ENCODE data around the gene HOXA3. TPM values are rescaled to one million over a fixed set of nuclear protein-coding genes. Genes with fewer than 3 reads are reported as not detected.

The HOXA3 gene
- total RNA-seq, 1 experiment from 2014 or later: 30.2 TPM

DNA sequence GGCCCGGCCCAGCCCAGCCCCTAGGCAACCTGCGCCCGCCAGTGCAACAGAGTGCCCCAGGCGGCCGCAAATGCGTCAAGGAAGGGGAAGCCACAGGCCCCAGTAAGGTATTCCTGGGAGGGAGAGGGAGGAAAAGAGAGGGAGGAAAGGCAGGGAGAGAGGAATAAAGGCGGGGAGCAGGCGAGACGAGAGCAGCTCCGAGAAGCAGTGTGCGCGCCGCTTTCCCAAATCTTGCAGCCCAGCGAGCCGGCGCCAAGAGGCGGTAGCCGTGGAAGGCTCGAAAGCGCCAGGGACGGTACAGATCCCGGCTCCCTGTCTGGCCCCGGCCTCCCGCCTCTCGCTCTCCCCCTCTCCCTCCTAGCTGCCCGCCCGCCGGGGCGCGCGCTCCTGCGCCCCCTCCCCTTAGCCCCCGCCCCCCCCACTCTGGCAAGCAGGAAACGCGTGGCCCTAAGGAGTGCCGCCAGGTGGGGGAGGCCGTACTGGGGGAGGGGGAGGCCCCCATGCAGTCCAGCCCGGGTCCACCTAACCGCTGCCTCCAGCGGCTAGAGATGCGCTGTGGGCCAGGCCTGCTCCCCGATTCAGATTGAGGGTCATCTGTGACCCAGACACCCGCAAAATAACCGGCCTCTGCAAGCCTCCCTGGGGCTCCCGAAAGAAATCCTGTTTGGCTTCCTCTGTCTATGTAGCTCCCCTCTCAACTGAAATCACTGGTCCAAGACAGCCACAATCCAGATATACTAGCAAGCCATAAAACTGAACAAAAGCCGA, 17.5 kb upstream of the HOXA3 start:
- peak; percentile 43 for ATAC-seq

DNA sequence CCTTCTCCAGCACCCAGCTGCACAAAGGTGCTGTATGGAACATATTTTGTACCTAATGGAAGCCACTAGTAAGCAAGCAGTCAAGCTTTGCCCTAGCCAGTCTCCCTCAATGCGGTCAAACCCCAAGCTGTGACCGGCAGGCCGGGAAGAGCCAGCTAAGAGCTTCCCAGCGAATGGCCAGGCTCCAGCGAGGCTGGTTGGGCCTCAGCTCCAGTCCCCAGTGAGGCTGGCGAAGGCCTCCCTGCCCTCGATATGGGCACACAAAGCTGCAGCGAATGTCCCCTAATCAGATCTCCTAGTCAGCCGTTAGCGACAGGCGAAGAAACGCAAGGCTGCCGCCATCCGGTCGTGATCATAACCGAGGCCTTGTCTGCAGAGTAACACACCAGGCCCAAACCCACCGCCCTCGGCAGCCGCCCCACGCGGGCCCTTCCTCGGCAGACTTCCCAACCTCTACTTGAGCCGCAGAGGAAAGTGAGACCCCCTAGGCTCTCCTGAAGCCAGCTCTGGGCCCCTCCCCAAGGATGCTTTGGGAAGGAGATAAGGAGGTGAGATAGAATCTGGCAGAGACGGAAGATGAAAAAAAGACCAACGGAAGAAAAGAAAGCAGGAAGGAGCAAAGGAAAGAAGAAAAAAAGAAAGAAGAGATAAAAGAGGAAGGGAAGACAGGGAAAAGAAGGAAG, 16.0 kb upstream of the HOXA3 start:
- H3K27me3 ChIP-seq (ENCODE audit: control insufficient read depth, insufficient read depth, low read length): no peaks in the 10 kb centered on the region
- TF ChIP-seq POLR2AphosphoS5 (IDR thresholded peaks at IDR 0.05; ENCODE audit: low read depth, low read length) (no peak), SIN3A (IDR thresholded peaks at IDR 0.05; ENCODE audit: borderline replicate concordance, insufficient read depth, low read depth, low read length) (no peak), TCF7L2 (IDR thresholded peaks at IDR 0.05; ENCODE audit: low read depth, low read length) (no peak)
- TF ChIP-seq, protein P1, sequence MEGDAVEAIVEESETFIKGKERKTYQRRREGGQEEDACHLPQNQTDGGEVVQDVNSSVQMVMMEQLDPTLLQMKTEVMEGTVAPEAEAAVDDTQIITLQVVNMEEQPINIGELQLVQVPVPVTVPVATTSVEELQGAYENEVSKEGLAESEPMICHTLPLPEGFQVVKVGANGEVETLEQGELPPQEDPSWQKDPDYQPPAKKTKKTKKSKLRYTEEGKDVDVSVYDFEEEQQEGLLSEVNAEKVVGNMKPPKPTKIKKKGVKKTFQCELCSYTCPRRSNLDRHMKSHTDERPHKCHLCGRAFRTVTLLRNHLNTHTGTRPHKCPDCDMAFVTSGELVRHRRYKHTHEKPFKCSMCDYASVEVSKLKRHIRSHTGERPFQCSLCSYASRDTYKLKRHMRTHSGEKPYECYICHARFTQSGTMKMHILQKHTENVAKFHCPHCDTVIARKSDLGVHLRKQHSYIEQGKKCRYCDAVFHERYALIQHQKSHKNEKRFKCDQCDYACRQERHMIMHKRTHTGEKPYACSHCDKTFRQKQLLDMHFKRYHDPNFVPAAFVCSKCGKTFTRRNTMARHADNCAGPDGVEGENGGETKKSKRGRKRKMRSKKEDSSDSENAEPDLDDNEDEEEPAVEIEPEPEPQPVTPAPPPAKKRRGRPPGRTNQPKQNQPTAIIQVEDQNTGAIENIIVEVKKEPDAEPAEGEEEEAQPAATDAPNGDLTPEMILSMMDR (IDR thresholded peaks at IDR 0.05): no peak
- TF ChIP-seq, protein P2, sequence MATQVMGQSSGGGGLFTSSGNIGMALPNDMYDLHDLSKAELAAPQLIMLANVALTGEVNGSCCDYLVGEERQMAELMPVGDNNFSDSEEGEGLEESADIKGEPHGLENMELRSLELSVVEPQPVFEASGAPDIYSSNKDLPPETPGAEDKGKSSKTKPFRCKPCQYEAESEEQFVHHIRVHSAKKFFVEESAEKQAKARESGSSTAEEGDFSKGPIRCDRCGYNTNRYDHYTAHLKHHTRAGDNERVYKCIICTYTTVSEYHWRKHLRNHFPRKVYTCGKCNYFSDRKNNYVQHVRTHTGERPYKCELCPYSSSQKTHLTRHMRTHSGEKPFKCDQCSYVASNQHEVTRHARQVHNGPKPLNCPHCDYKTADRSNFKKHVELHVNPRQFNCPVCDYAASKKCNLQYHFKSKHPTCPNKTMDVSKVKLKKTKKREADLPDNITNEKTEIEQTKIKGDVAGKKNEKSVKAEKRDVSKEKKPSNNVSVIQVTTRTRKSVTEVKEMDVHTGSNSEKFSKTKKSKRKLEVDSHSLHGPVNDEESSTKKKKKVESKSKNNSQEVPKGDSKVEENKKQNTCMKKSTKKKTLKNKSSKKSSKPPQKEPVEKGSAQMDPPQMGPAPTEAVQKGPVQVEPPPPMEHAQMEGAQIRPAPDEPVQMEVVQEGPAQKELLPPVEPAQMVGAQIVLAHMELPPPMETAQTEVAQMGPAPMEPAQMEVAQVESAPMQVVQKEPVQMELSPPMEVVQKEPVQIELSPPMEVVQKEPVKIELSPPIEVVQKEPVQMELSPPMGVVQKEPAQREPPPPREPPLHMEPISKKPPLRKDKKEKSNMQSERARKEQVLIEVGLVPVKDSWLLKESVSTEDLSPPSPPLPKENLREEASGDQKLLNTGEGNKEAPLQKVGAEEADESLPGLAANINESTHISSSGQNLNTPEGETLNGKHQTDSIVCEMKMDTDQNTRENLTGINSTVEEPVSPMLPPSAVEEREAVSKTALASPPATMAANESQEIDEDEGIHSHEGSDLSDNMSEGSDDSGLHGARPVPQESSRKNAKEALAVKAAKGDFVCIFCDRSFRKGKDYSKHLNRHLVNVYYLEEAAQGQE (IDR thresholded peaks at IDR 0.05; ENCODE audit: insufficient read depth in 1 of 2, low read depth in 2 of 2, low read length in 1 of 2): no peak
- POLR2A ChIA-PET: interaction anchor here (0.5 kb wide), 1 partner anchor 380 kb away, joined by 4 read pairs; no protein-coding TSS in a partner anchor
- no peak for DNase-seq (ENCODE audit: low read depth, low spot score)
- in situ Hi-C loops (cut with HindIII; ENCODE audit: low pct_unique_long_range_greater_than_20kb, low sequenced_read_pairs): no loop called here
- no peak overlapping the region for H3K27ac ChIP-seq (ENCODE audit: low read length)
- no peak overlapping the region for H3K4me3 ChIP-seq (ENCODE audit: low read depth in 2 of 2, low read length in 2 of 2)
- no peaks in the 10 kb centered on the region; the same call in 1 of the 2 replicates for H3K36me3 ChIP-seq (ENCODE audit: control insufficient read depth, insufficient read depth, low read length)
- CTCF ChIA-PET: interaction anchor here (0.5 kb wide), 1 partner anchor 484 kb away, joined by 3 read pairs; no protein-coding TSS in a partner anchor
- no peaks in the 10 kb centered on the region for H3K9me3 ChIP-seq (ENCODE audit: control insufficient read depth, insufficient read depth, low read depth, low read length)
- ATAC-seq: no peak
- intact Hi-C loops (cut with micrococcal nuclease; ENCODE audit: unreplicated experiment): no loop called here
- H3K4me1 ChIP-seq (ENCODE audit: control insufficient read depth, insufficient read depth, low read length): peaks cover 5% of the 10 kb centered on the region; the same call in 1 of the 2 replicates
- BruUV-seq (replicated peaks): no TSS peak

More for the DNA sequence above, 17.5 kb upstream of the HOXA3 start:
- intact Hi-C loops (cut with micrococcal nuclease; ENCODE audit: unreplicated experiment) (no loop called here), in situ Hi-C loops (cut with HindIII; ENCODE audit: low pct_unique_long_range_greater_than_20kb, low sequenced_read_pairs) (no loop called here)
- Histone ChIP-seq H3K4me1 (ENCODE audit: control insufficient read depth, insufficient read depth, low read length) (peaks cover 5% of the 10 kb centered on the region; the same call in 1 of the 2 replicates), H3K9me3 (ENCODE audit: control insufficient read depth, insufficient read depth, low read depth, low read length) (no peaks in the 10 kb centered on the region), H3K27me3 (ENCODE audit: control insufficient read depth, insufficient read depth, low read length) (no peaks in the 10 kb centered on the region), H3K4me3 (ENCODE audit: low read depth in 2 of 2, low read length in 2 of 2) (peak overlapping the region; percentile 20 to 42; a peak in 3 of 4 replicates), H3K27ac (ENCODE audit: low read length) (no peak overlapping the region), H3K36me3 (ENCODE audit: control insufficient read depth, insufficient read depth, low read length) (no peaks in the 10 kb centered on the region)
- TF ChIP-seq SIN3A (IDR thresholded peaks at IDR 0.05; ENCODE audit: borderline replicate concordance, insufficient read depth, low read depth, low read length) (no peak), TCF7L2 (IDR thresholded peaks at IDR 0.05; ENCODE audit: low read depth, low read length) (no peak), POLR2AphosphoS5 (IDR thresholded peaks at IDR 0.05; ENCODE audit: low read depth, low read length) (no peak)
- TF ChIP-seq, protein P1 (IDR thresholded peaks at IDR 0.05): no peak
- TF ChIP-seq, protein P2 (IDR thresholded peaks at IDR 0.05; ENCODE audit: insufficient read depth in 1 of 2, low read depth in 2 of 2, low read length in 1 of 2): no peak
- BruUV-seq (replicated peaks): no TSS peak
- CTCF ChIA-PET: interaction anchor here (1.4 kb wide), 1 partner anchor 10 kb away, joined by 4 read pairs; no protein-coding TSS in a partner anchor
- POLR2A ChIA-PET: no interaction called here
- no peak for DNase-seq (ENCODE audit: low read depth, low spot score)
